NK-92 (cell line): ENCODE results near the gene GPC2.
"Not testable (repeated sequence)": the region's sequence is repeated elsewhere in the genome, so short reads cannot be mapped to it uniquely, and the experiment has no call there.

ENCODE experiments used
- DNase-seq: peaks from one replicate; lab custom pipeline; 2025; ENCODE audit not compliant: unreplicated experiment; lab: John Stamatoyannopoulos, UW

Gene GPC2

GRCh38 chr7:100153708-100154535, 23.3 kb downstream of the GPC2 start:
- DNase-seq: no peak

- no peak for DNase-seq
Measured at GRCh38 chr7:100152937-100153666, 24.1 kb downstream of the GPC2 start.

GRCh38 chr7:100152404-100152803, 24.8 kb downstream of the GPC2 start:
- DNase-seq: no peak

- DNase-seq: peak; percentile 99
Measured at GRCh38 chr7:100148559-100149328, 28.4 kb downstream of the GPC2 start, which contains the start of gene LAMTOR4. LAMTOR4 (plus strand) TSS chr7:100148918; CDS start chr7:100148973, 55 bp downstream.

GRCh38 chr7:100148225-100148558, 29.0 kb downstream of the GPC2 start:
- no peak for DNase-seq

GRCh38 chr7:100147278-100147677, 29.9 kb downstream of the GPC2 start:
- no peak for DNase-seq

GRCh38 chr7:100146350-100146749, 30.8 kb downstream of the GPC2 start:
- not testable (repeated sequence) for DNase-seq

- DNase-seq: no peak
Measured at GRCh38 chr7:100142461-100142860, 34.7 kb downstream of the GPC2 start.

- no peak for DNase-seq
Measured at GRCh38 chr7:100141555-100141949, 35.6 kb downstream of the GPC2 start.

- DNase-seq: no peak
Measured at GRCh38 chr7:100137851-100138760, 39.1 kb downstream of the GPC2 start.

- no peak for DNase-seq
Measured at GRCh38 chr7:100132697-100133151, 44.5 kb downstream of the GPC2 start.

DNA sequence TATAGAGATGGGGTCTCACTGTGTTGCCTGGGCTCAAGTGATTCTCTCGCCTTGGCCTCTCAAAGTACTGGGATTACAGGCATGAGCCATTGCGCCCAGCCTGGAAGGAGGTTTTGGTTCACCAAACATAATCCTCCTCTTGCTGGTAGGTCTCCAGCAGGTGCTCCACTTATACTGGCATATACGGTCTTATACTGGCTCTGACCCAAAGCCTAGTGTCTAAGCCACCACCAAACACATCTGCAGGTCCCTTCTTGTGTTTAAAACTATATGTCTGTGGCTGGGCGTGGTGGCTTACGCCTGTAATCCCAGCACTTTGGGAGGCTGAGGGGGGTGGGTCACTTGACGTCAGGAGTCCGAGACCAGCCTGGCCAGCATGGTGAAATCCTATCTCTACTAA, 45.1 kb downstream of the GPC2 start:
- no peak for DNase-seq

GRCh38 chr7:100130608-100131453, 46.4 kb downstream of the GPC2 start:
- DNase-seq: no peak

- DNase-seq: not testable (repeated sequence)
Measured at GRCh38 chr7:100130220-100130607, 47.0 kb downstream of the GPC2 start.

DNA sequence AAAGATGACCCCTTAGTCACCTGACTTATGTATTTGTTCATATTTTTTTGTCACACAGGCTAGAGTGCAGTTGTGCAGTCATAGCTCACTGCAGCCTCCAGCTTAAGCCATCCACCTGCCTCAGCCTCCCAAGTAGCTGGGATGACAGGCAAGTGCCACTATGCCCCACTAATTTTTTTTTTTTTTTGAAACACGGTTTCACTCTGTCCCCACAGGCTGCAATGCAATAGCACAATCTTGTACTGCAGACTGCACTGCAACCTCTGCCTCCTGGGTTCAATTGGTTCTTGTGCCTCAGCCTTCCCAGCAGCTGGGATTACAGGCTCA, 48.6 kb downstream of the GPC2 start:
- no peak for DNase-seq

DNA sequence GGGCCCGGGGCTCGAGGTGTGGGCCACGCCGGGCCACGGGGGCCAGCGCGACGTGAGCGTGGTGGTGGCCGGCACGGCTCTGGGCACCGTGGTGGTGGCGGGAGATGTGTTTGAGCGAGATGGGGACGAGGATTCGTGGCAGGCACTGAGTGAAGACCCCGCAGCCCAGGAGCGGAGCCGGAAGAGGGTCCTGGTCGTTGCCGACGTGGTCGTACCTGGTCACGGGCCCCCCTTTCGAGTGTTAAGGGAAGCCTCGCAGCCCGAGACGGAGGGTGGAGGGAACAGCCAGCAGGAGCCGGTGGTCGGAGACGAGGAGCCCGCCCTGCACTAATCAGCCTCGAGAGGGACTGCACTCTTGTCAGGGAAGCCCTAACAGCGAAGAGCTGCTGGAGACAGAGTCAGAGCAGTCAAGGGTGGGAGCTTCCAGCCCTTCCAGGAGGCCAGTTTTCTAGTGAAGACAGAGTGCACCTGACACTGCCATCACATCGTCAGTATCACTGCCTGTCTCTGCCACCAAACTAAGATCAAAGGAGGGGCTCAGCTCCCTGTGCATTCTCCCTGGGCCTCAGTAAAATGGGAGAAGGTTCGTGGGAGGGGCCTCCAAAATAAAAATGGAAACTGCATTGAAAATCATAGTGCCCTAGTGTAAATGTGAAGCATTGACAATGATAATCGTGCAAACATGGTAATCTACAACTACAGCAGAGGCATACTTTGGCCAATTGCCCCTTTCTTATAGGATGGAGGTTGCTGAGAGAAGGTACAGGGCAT, 49.1 kb downstream of the GPC2 start:
- no peak for DNase-seq

DNA sequence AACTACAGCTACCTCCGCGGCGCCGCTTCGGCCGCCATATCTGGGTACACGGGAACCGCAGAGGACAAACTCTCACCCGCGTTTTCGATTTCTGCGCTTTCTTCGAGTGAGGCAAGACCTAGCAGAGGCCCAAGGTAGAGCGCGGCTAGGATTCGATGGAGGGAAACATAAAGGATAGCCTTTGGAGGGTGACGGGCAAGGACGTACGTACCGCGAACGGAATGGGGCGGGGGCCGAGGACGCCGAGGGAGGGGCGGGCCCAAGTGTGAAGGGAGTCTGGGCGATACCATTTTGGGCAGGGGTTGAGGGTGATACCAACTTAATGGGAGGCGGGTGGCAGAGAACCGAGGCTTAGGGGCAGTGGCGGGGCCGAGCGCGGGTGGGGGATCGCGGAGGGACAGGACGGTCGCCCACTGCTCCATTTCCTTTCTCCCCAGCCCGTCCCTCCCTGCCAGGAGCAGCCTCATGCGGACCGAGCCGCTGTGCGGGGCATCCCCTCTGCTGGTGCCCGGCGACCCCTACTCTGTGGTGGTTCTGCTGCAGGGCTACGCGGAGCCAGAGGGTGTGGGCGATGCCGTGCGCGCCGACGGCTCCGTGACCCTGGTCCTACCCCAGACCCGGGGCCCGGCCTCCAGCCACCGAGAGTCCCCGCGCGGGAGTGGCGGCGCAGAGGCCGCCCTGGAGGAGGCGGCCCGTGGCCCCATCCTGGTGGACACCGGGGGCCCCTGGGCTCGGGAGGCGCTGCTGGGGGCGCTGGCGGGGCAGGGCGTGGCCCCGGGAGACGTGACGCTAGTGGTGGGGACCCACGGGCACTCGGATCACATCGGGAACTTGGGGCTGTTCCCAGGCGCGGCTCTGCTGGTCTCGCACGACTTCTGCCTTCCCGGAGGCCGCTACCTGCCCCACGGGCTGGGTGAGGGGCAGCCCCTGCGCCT, 50.0 kb downstream of the GPC2 start, which contains the start of gene MBLAC1:
TSS of gene MBLAC1 (plus strand) at position 37 of the 935 bp plus-strand sequence. CDS start at position 466, 429 bp downstream.
- peak; percentile 51 for DNase-seq
